MCF 10A (cell line): ENCODE data around the gene CEACAM6. TPM values are rescaled to one million over a fixed set of nuclear protein-coding genes. Genes with fewer than 3 reads are reported as not detected.

ENCODE experiments used
- Bru-seq: library from RNA; stranded (reverse); fragments of 400-500 nt; gene quantifications from one replicate; lab custom pipeline; 2021; lab: Mats Ljungman, UMichigan
- BruChase-seq, 2 experiments: library from RNA; stranded (reverse); fragments of 400-500 nt; gene quantifications; one replicate each; lab custom pipeline; 2021; lab: Mats Ljungman, UMichigan
- BruUV-seq: library from RNA; stranded (reverse); fragments of 400-500 nt; replicated peaks from 2 replicates; lab custom pipeline; 2021; lab: Mats Ljungman, UMichigan
- CTCF ChIA-PET: fragments of 300-600 bp; sonication (Branson Sonifier 250); formaldehyde crosslinking; extraction: SDS; loops from one replicate; lab custom pipeline; 2021; ENCODE audit warnings: antibody characterized with exemption, inconsistent platforms; lab: Yijun Ruan, JAX
- POLR2A ChIA-PET: fragments of 300-600, 350-650 bp; sonication (Branson Sonifier 250); formaldehyde crosslinking; extraction: SDS; loops from one replicate; lab custom pipeline; 2020; ENCODE audit warnings: antibody characterized with exemption, inconsistent platforms; lab: Yijun Ruan, JAX
- DNase-seq: peaks from one replicate; pipeline ENCODE4 v3.0.0-alpha.2; 2018; ENCODE audit not compliant: unreplicated experiment
- H3K27ac Mint-ChIP-seq: one replicate; pipeline ENCODE4 v1.8.0; 2022; ENCODE audit warnings: mild to moderate bottlenecking, low read depth, mixed read lengths; ENCODE audit not compliant: unreplicated experiment
- H3K27me3 Mint-ChIP-seq: one replicate; pipeline ENCODE4 v1.8.0; 2022; ENCODE audit warnings: mixed read lengths; ENCODE audit not compliant: insufficient read depth, unreplicated experiment
- H3K36me3 Mint-ChIP-seq: one replicate; pipeline ENCODE4 v1.8.0; 2022; ENCODE audit warnings: mild to moderate bottlenecking, moderate library complexity, mixed read lengths; ENCODE audit not compliant: insufficient read depth, unreplicated experiment
- H3K4me1 Mint-ChIP-seq: one replicate; pipeline ENCODE4 v1.8.0; 2022; ENCODE audit warnings: mixed read lengths; ENCODE audit not compliant: insufficient read depth, unreplicated experiment
- H3K4me3 Mint-ChIP-seq: one replicate; pipeline ENCODE4 v1.8.0; 2022; ENCODE audit warnings: mild to moderate bottlenecking, moderate library complexity, mixed read lengths; ENCODE audit not compliant: unreplicated experiment
- H3K9me3 Mint-ChIP-seq: one replicate; pipeline ENCODE4 v1.8.0; 2022; ENCODE audit warnings: mixed read lengths; ENCODE audit not compliant: unreplicated experiment
- intact Hi-C: fragments of 100-400 bp; cut with micrococcal nuclease; formaldehyde crosslinking; loops from 2 replicates; pipeline ENCODE4 v1.14.1; 2022
- long read RNA-seq: library from polyadenylated mRNA; stranded (forward); transcript quantifications from one replicate; pipeline ENCODE4 v2.0.0, GENCODE V29; 2022
- total RNA-seq: library from RNA; stranded (reverse); gene quantifications from 2 replicates; pipeline ENCODE4 v1.2.3, GENCODE V29; 2022
- TF ChIP-seq, protein P1 (sequence below): fragments of 200-600 bp; IDR thresholded peaks from one replicate; pipeline ENCODE4 v1.8.0; 2022; ENCODE audit warnings: antibody characterized with exemption, mild to moderate bottlenecking; ENCODE audit not compliant: unreplicated experiment

The CEACAM6 gene
- total RNA-seq: not detected in 2 replicates
- not detected for Bru-seq, nascent RNA
- BruChase-seq, experiment 1, labeled RNA remaining after a 6-hour chase: not detected
- percentile 7 among the genes with signal in this experiment for BruChase-seq, experiment 2, labeled RNA remaining after a 2-hour chase
- long read RNA-seq: 0 reads

DNA sequence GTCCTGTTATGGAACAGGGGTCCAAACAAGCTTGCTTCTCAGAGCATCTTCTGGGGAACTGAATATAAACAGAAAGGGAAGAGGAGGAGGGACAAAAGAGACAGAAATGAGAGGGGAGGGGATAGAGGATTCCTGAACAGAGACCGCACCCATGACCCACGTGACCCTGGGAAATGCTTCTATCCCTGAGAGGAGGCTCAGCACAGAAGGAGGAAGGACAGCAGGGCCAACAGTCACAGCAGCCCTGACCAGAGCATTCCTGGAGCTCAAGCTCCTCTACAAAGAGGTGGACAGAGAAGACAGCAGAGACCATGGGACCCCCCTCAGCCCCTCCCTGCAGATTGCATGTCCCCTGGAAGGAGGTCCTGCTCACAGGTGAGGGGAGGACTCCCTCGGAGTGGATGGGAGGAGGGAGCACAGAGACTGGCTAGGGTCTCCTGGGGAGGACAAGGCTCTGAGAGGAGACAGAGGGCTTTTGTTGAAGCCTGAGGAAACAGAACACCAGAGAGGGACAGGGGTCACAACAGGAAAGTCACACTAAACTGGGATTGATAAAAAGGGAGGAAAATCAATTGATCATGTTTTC lies at the start of gene CEACAM6:
Gene CEACAM6, plus strand, starts transcription at position 203 of the 586 bp plus-strand sequence. Its CDS starts 109 bp downstream, at position 312.
- Mint-ChIP-seq H3K36me3 (no peaks in the 10 kb centered on the region), H3K4me3 (no peak within 1 kb of the TSS), H3K4me1 (peaks cover 5% of the 10 kb centered on the region), H3K27me3 (peaks cover 69% of the 10 kb centered on the region), H3K9me3 (no peaks in the 10 kb centered on the region), H3K27ac (no peak within 1 kb of the TSS)
- TF ChIP-seq, protein P1, sequence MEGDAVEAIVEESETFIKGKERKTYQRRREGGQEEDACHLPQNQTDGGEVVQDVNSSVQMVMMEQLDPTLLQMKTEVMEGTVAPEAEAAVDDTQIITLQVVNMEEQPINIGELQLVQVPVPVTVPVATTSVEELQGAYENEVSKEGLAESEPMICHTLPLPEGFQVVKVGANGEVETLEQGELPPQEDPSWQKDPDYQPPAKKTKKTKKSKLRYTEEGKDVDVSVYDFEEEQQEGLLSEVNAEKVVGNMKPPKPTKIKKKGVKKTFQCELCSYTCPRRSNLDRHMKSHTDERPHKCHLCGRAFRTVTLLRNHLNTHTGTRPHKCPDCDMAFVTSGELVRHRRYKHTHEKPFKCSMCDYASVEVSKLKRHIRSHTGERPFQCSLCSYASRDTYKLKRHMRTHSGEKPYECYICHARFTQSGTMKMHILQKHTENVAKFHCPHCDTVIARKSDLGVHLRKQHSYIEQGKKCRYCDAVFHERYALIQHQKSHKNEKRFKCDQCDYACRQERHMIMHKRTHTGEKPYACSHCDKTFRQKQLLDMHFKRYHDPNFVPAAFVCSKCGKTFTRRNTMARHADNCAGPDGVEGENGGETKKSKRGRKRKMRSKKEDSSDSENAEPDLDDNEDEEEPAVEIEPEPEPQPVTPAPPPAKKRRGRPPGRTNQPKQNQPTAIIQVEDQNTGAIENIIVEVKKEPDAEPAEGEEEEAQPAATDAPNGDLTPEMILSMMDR: no peak
- intact Hi-C loops: no loop called here
- POLR2A ChIA-PET: no interaction called here
- BruUV-seq: no TSS peak
- DNase-seq: no peak
- CTCF ChIA-PET: interaction anchor here (0.5 to 2.9 kb wide), 9 partner anchors 9 to 81 kb away, joined by 3 to 25 read pairs (median 4); no protein-coding TSS in a partner anchor

- TF ChIP-seq, protein P1: peak; percentile 71
- CTCF ChIA-PET: interaction anchor here (0.7 to 1.6 kb wide), 6 partner anchors 16 to 821 kb away, joined by 3 to 7 read pairs (median 4); partner anchors contain the start of gene CEACAM1
- Mint-ChIP-seq H3K4me3 (peak overlapping the region; percentile 63), H3K27ac (no peak overlapping the region), H3K4me1 (no peaks in the 10 kb centered on the region), H3K27me3 (peaks cover 93% of the 10 kb centered on the region), H3K9me3 (no peaks in the 10 kb centered on the region), H3K36me3 (no peaks in the 10 kb centered on the region)
- peak; percentile 62 for DNase-seq
- intact Hi-C loops: loop anchor here (2.0 kb wide), 2 partner anchors 40 to 78 kb away; no protein-coding TSS in a partner anchor
- POLR2A ChIA-PET: no interaction called here
- no TSS peak for BruUV-seq
These were observed 48.4 kb upstream of the CEACAM6 start for GRCh38 chr19:41706741-41707501.

DNA sequence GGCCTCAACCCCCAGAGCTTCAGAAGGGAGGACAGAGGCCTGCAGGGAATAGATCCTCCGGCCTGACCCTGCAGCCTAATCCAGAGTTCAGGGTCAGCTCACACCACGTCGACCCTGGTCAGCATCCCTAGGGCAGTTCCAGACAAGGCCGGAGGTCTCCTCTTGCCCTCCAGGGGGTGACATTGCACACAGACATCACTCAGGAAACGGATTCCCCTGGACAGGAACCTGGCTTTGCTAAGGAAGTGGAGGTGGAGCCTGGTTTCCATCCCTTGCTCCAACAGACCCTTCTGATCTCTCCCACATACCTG lies 47.9 kb upstream of the CEACAM6 start:
- Mint-ChIP-seq H3K27ac (no peak overlapping the region), H3K4me1 (no peaks in the 10 kb centered on the region), H3K9me3 (no peaks in the 10 kb centered on the region), H3K27me3 (peaks cover 98% of the 10 kb centered on the region), H3K36me3 (no peaks in the 10 kb centered on the region), H3K4me3 (no peak overlapping the region)
- TF ChIP-seq, protein P1: no peak
- ChIA-PET POLR2A (no interaction called here), CTCF (interaction anchor here (1.6 kb wide), 1 partner anchor 65 kb away, joined by 3 read pairs; no protein-coding TSS in a partner anchor)
- DNase-seq: no peak
- intact Hi-C loops: loop anchor here (2.0 kb wide), 2 partner anchors 39 to 77 kb away; no protein-coding TSS in a partner anchor
- no TSS peak for BruUV-seq

DNA sequence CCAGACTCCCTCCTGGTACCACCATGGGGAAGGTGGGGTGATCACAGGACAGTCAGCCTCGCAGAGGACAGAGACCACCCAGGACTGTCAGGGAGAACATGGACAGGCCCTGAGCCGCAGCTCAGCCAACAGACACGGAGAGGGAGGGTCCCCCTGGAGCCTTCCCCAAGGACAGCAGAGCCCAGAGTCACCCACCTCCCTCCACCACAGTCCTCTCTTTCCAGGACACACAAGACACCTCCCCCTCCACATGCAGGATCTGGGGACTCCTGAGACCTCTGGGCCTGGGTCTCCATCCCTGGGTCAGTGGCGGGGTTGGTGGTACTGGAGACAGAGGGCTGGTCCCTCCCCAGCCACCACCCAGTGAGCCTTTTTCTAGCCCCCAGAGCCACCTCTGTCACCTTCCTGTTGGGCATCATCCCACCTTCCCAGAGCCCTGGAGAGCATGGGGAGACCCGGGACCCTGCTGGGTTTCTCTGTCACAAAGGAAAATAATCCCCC lies 47.4 kb upstream of the CEACAM6 start:
- H3K4me3 Mint-ChIP-seq: no peak overlapping the region
- CTCF ChIA-PET: interaction anchor here (0.6 kb wide), 1 partner anchor 45 kb away, joined by 3 read pairs; no protein-coding TSS in a partner anchor
- H3K4me1 Mint-ChIP-seq: no peaks in the 10 kb centered on the region
- BruUV-seq: no TSS peak
- H3K27me3 Mint-ChIP-seq: peaks cover 98% of the 10 kb centered on the region
- no peak overlapping the region for H3K27ac Mint-ChIP-seq
- POLR2A ChIA-PET: no interaction called here
- intact Hi-C loops: loop anchor here (2.0 kb wide), 2 partner anchors 39 to 77 kb away; no protein-coding TSS in a partner anchor
- TF ChIP-seq, protein P1: no peak
- H3K9me3 Mint-ChIP-seq: no peaks in the 10 kb centered on the region
- no peaks in the 10 kb centered on the region for H3K36me3 Mint-ChIP-seq
- DNase-seq: no peak
